Measurements from ENCODE around the gene KAZALD1.

Gene KAZALD1

GRCh38 chr10:101044117-101044516, 17.7 kb upstream of the KAZALD1 start:
- H3K27ac ChIP-seq (ENCODE audit: low read depth, low read length): no peak overlapping the region
- no peak overlapping the region for H3K9ac ChIP-seq (ENCODE audit: low read length)
- H3K4me3 ChIP-seq (ENCODE audit: low read length): no peak overlapping the region
- H3K4me1 ChIP-seq (ENCODE audit: control insufficient read depth, insufficient read depth, low read length): peaks cover 10% of the 10 kb centered on the region
- H3K27me3 ChIP-seq (ENCODE audit: control insufficient read depth, insufficient read depth, low read length): peaks cover 18% of the 10 kb centered on the region
- H3K36me3 ChIP-seq (ENCODE audit: control insufficient read depth, insufficient read depth, low read length): no peaks in the 10 kb centered on the region

GRCh38 chr10:101046332-101047238, 15.2 kb upstream of the KAZALD1 start:
- no peak overlapping the region for H3K27ac ChIP-seq (ENCODE audit: low read depth, low read length)
- no peak overlapping the region for H3K9ac ChIP-seq (ENCODE audit: low read length)
- H3K4me1 ChIP-seq (ENCODE audit: control insufficient read depth, insufficient read depth, low read length): peaks cover 10% of the 10 kb centered on the region
- peaks cover 32% of the 10 kb centered on the region for H3K27me3 ChIP-seq (ENCODE audit: control insufficient read depth, insufficient read depth, low read length)
- H3K36me3 ChIP-seq (ENCODE audit: control insufficient read depth, insufficient read depth, low read length): no peaks in the 10 kb centered on the region
- H3K4me3 ChIP-seq (ENCODE audit: low read length): no peak overlapping the region

- peaks cover 32% of the 10 kb centered on the region for H3K27me3 ChIP-seq (ENCODE audit: control insufficient read depth, insufficient read depth, low read length)
- no peak overlapping the region for H3K4me3 ChIP-seq (ENCODE audit: low read length)
- no peaks in the 10 kb centered on the region for H3K36me3 ChIP-seq (ENCODE audit: control insufficient read depth, insufficient read depth, low read length)
- no peak overlapping the region for H3K27ac ChIP-seq (ENCODE audit: low read depth, low read length)
- H3K4me1 ChIP-seq (ENCODE audit: control insufficient read depth, insufficient read depth, low read length): peaks cover 6% of the 10 kb centered on the region
- H3K9ac ChIP-seq (ENCODE audit: low read length): no peak overlapping the region
These were observed 14.5 kb upstream of the KAZALD1 start for GRCh38 chr10:101047268-101047667.

GRCh38 chr10:101047961-101048892, 13.6 kb upstream of the KAZALD1 start:
- H3K27me3 ChIP-seq (ENCODE audit: control insufficient read depth, insufficient read depth, low read length): peaks cover 32% of the 10 kb centered on the region
- no peak overlapping the region for H3K9ac ChIP-seq (ENCODE audit: low read length)
- H3K27ac ChIP-seq (ENCODE audit: low read depth, low read length): no peak overlapping the region
- H3K4me3 ChIP-seq (ENCODE audit: low read length): no peak overlapping the region
- no peaks in the 10 kb centered on the region for H3K36me3 ChIP-seq (ENCODE audit: control insufficient read depth, insufficient read depth, low read length)
- peaks cover 2% of the 10 kb centered on the region for H3K4me1 ChIP-seq (ENCODE audit: control insufficient read depth, insufficient read depth, low read length)

GRCh38 chr10:101050208-101051069, 11.3 kb upstream of the KAZALD1 start:
- Histone ChIP-seq H3K27me3 (ENCODE audit: control insufficient read depth, insufficient read depth, low read length) (peaks cover 32% of the 10 kb centered on the region), H3K4me3 (ENCODE audit: low read length) (no peak overlapping the region), H3K9ac (ENCODE audit: low read length) (no peak overlapping the region)

GRCh38 chr10:101052285-101052684, 9.5 kb upstream of the KAZALD1 start:
- no peak overlapping the region for H3K27ac ChIP-seq (ENCODE audit: low read depth, low read length)
- no peaks in the 10 kb centered on the region for H3K36me3 ChIP-seq (ENCODE audit: control insufficient read depth, insufficient read depth, low read length)
- no peaks in the 10 kb centered on the region for H3K4me1 ChIP-seq (ENCODE audit: control insufficient read depth, insufficient read depth, low read length)
- no peak overlapping the region for H3K4me3 ChIP-seq (ENCODE audit: low read length)
- H3K27me3 ChIP-seq (ENCODE audit: control insufficient read depth, insufficient read depth, low read length): peaks cover 28% of the 10 kb centered on the region
- H3K9ac ChIP-seq (ENCODE audit: low read length): no peak overlapping the region

More at GRCh38 chr10:101050208-101051069, 11.3 kb upstream of the KAZALD1 start:
- H3K4me1 ChIP-seq (ENCODE audit: control insufficient read depth, insufficient read depth, low read length): no peaks in the 10 kb centered on the region
- no peak overlapping the region for H3K27ac ChIP-seq (ENCODE audit: low read depth, low read length)
- no peaks in the 10 kb centered on the region for H3K36me3 ChIP-seq (ENCODE audit: control insufficient read depth, insufficient read depth, low read length)

GRCh38 chr10:101053516-101053915, 8.3 kb upstream of the KAZALD1 start:
- H3K27me3 ChIP-seq (ENCODE audit: control insufficient read depth, insufficient read depth, low read length): peaks cover 20% of the 10 kb centered on the region
- H3K27ac ChIP-seq (ENCODE audit: low read depth, low read length): no peak overlapping the region

GRCh38 chr10:101054351-101054750, 7.4 kb upstream of the KAZALD1 start:
- Histone ChIP-seq H3K27me3 (ENCODE audit: control insufficient read depth, insufficient read depth, low read length) (peaks cover 12% of the 10 kb centered on the region), H3K27ac (ENCODE audit: low read depth, low read length) (no peak overlapping the region), H3K9ac (ENCODE audit: low read length) (no peak overlapping the region), H3K4me1 (ENCODE audit: control insufficient read depth, insufficient read depth, low read length) (no peaks in the 10 kb centered on the region), H3K4me3 (ENCODE audit: low read length) (no peak overlapping the region), H3K36me3 (ENCODE audit: control insufficient read depth, insufficient read depth, low read length) (no peaks in the 10 kb centered on the region)

More at GRCh38 chr10:101053516-101053915, 8.3 kb upstream of the KAZALD1 start:
- H3K9ac ChIP-seq (ENCODE audit: low read length): no peak overlapping the region
- no peaks in the 10 kb centered on the region for H3K36me3 ChIP-seq (ENCODE audit: control insufficient read depth, insufficient read depth, low read length)
- no peak overlapping the region for H3K4me3 ChIP-seq (ENCODE audit: low read length)
- no peaks in the 10 kb centered on the region for H3K4me1 ChIP-seq (ENCODE audit: control insufficient read depth, insufficient read depth, low read length)

GRCh38 chr10:101054876-101055275, 6.9 kb upstream of the KAZALD1 start:
- Histone ChIP-seq H3K27me3 (ENCODE audit: control insufficient read depth, insufficient read depth, low read length) (peaks cover 10% of the 10 kb centered on the region), H3K4me1 (ENCODE audit: control insufficient read depth, insufficient read depth, low read length) (no peaks in the 10 kb centered on the region), H3K36me3 (ENCODE audit: control insufficient read depth, insufficient read depth, low read length) (no peaks in the 10 kb centered on the region), H3K4me3 (ENCODE audit: low read length) (no peak overlapping the region), H3K27ac (ENCODE audit: low read depth, low read length) (no peak overlapping the region), H3K9ac (ENCODE audit: low read length) (no peak overlapping the region)

- Histone ChIP-seq H3K36me3 (ENCODE audit: control insufficient read depth, insufficient read depth, low read length) (no peaks in the 10 kb centered on the region), H3K9ac (ENCODE audit: low read length) (no peak overlapping the region), H3K4me1 (ENCODE audit: control insufficient read depth, insufficient read depth, low read length) (no peaks in the 10 kb centered on the region), H3K4me3 (ENCODE audit: low read length) (no peak overlapping the region), H3K27me3 (ENCODE audit: control insufficient read depth, insufficient read depth, low read length) (peaks cover 5% of the 10 kb centered on the region), H3K27ac (ENCODE audit: low read depth, low read length) (no peak overlapping the region)
These were observed 6.4 kb upstream of the KAZALD1 start for GRCh38 chr10:101055411-101055810.

- Histone ChIP-seq H3K27me3 (ENCODE audit: control insufficient read depth, insufficient read depth, low read length) (no peaks in the 10 kb centered on the region), H3K4me1 (ENCODE audit: control insufficient read depth, insufficient read depth, low read length) (no peaks in the 10 kb centered on the region), H3K4me3 (ENCODE audit: low read length) (no peak overlapping the region), H3K27ac (ENCODE audit: low read depth, low read length) (no peak overlapping the region), H3K36me3 (ENCODE audit: control insufficient read depth, insufficient read depth, low read length) (no peaks in the 10 kb centered on the region), H3K9ac (ENCODE audit: low read length) (no peak overlapping the region)
These were observed 5.2 kb upstream of the KAZALD1 start for GRCh38 chr10:101056365-101057151.
